ENCODE results near the gene ITIH4. TPM values are rescaled to one million over a fixed set of nuclear protein-coding genes. Genes with fewer than 3 reads are reported as not detected.
A peak's percentile ranks its signal among the peaks of the same experiment; 100 is the strongest.

Gene ITIH4
- total RNA-seq, 1 experiment from 2014 or later = 4.1 TPM

GRCh38 chr3:52775877-52776276 is 54.6 kb downstream of the ITIH4 start:
- no peak overlapping the region for H3K4me3 Mint-ChIP-seq (ENCODE audit: unreplicated experiment)
- peak; percentile 26 to 38 for DNase-seq
- no peaks in the 10 kb centered on the region for H3K27me3 Mint-ChIP-seq (ENCODE audit: insufficient read depth, unreplicated experiment)
- BruUV-seq (replicated peaks) = no TSS peak
- H3K27ac Mint-ChIP-seq (ENCODE audit: unreplicated experiment) = peak overlapping the region; percentile 81
- intact Hi-C loops (cut with micrococcal nuclease; ENCODE audit: unreplicated experiment) = no loop called here
- ChIA-PET POLR2A (no interaction called here), CTCF (interaction anchor here (1.0 to 1.7 kb wide), 2 partner anchors 9 to 17 kb away, joined by 6 to 7 read pairs; no protein-coding TSS in a partner anchor)
- H3K36me3 ChIP-seq (ENCODE audit: control insufficient read depth, insufficient read depth, low read length) = no peaks in the 10 kb centered on the region
- H3K4me3 ChIP-seq (ENCODE audit: low read depth, low read length) = no peak overlapping the region
- TF ChIP-seq CTCF (IDR thresholded peaks at IDR 0.05; ENCODE audit: insufficient read depth in 1 of 2, low read depth in 1 of 2, low read length in 1 of 2, severe bottlenecking in 1 of 2, unreplicated experiment in 1 of 2) = no peak
- H3K4me1 ChIP-seq = peaks cover 26% of the 10 kb centered on the region
- H3K4me1 Mint-ChIP-seq (ENCODE audit: low read depth, unreplicated experiment) = peaks cover 26% of the 10 kb centered on the region
- H3K9me3 ChIP-seq = no peaks in the 10 kb centered on the region
- H3K27me3 ChIP-seq (replicated peaks; ENCODE audit: control insufficient read depth, insufficient read depth, low read length) = no peaks in the 10 kb centered on the region
- no peaks in the 10 kb centered on the region for H3K36me3 Mint-ChIP-seq (ENCODE audit: insufficient read depth, unreplicated experiment)
- no peaks in the 10 kb centered on the region for H3K9me3 Mint-ChIP-seq (ENCODE audit: unreplicated experiment)

- Mint-ChIP-seq H3K27me3 (ENCODE audit: insufficient read depth, unreplicated experiment) (no peaks in the 10 kb centered on the region), H3K36me3 (ENCODE audit: insufficient read depth, unreplicated experiment) (no peaks in the 10 kb centered on the region), H3K9me3 (ENCODE audit: unreplicated experiment) (no peaks in the 10 kb centered on the region), H3K27ac (ENCODE audit: unreplicated experiment) (peak overlapping the region; percentile 81), H3K4me1 (ENCODE audit: low read depth, unreplicated experiment) (peaks cover 26% of the 10 kb centered on the region), H3K4me3 (ENCODE audit: unreplicated experiment) (peak overlapping the region; percentile 47)
- no TSS peak for BruUV-seq (replicated peaks)
- CTCF ChIA-PET = interaction anchor here (1.0 to 1.7 kb wide), 2 partner anchors 10 to 17 kb away, joined by 6 to 7 read pairs; no protein-coding TSS in a partner anchor
- H3K9me3 ChIP-seq = no peaks in the 10 kb centered on the region
- H3K27me3 ChIP-seq (replicated peaks; ENCODE audit: control insufficient read depth, insufficient read depth, low read length) = no peaks in the 10 kb centered on the region
- intact Hi-C loops (cut with micrococcal nuclease; ENCODE audit: unreplicated experiment) = no loop called here
- no peak overlapping the region for H3K4me3 ChIP-seq (ENCODE audit: low read depth, low read length)
- no peak for TF ChIP-seq CTCF (IDR thresholded peaks at IDR 0.05; ENCODE audit: insufficient read depth in 1 of 2, low read depth in 1 of 2, low read length in 1 of 2, severe bottlenecking in 1 of 2, unreplicated experiment in 1 of 2)
- peaks cover 26% of the 10 kb centered on the region for H3K4me1 ChIP-seq
- no peaks in the 10 kb centered on the region for H3K36me3 ChIP-seq (ENCODE audit: control insufficient read depth, insufficient read depth, low read length)
- peak; percentile 66 to 79 for DNase-seq
- POLR2A ChIA-PET = no interaction called here
Observed at GRCh38 chr3:52774901-52775864, 55.3 kb downstream of the ITIH4 start.

- no peaks in the 10 kb centered on the region for H3K9me3 ChIP-seq
- no peaks in the 10 kb centered on the region for H3K27me3 ChIP-seq (replicated peaks; ENCODE audit: control insufficient read depth, insufficient read depth, low read length)
- no peak for TF ChIP-seq CTCF (IDR thresholded peaks at IDR 0.05; ENCODE audit: insufficient read depth in 1 of 2, low read depth in 1 of 2, low read length in 1 of 2, severe bottlenecking in 1 of 2, unreplicated experiment in 1 of 2)
- peaks cover 26% of the 10 kb centered on the region for H3K4me1 ChIP-seq
- Mint-ChIP-seq H3K27me3 (ENCODE audit: insufficient read depth, unreplicated experiment) (no peaks in the 10 kb centered on the region), H3K27ac (ENCODE audit: unreplicated experiment) (peak overlapping the region; percentile 52), H3K4me1 (ENCODE audit: low read depth, unreplicated experiment) (peaks cover 35% of the 10 kb centered on the region), H3K4me3 (ENCODE audit: unreplicated experiment) (no peak overlapping the region), H3K9me3 (ENCODE audit: unreplicated experiment) (no peaks in the 10 kb centered on the region), H3K36me3 (ENCODE audit: insufficient read depth, unreplicated experiment) (no peaks in the 10 kb centered on the region)
- H3K36me3 ChIP-seq (ENCODE audit: control insufficient read depth, insufficient read depth, low read length) = no peaks in the 10 kb centered on the region
- no peak overlapping the region for H3K4me3 ChIP-seq (ENCODE audit: low read depth, low read length)
- no TSS peak for BruUV-seq (replicated peaks)
- no peak for DNase-seq
- intact Hi-C loops (cut with micrococcal nuclease; ENCODE audit: unreplicated experiment) = no loop called here
- POLR2A ChIA-PET = no interaction called here
- CTCF ChIA-PET = no interaction called here
Observed at GRCh38 chr3:52774066-52774713, 56.3 kb downstream of the ITIH4 start.
